HG03460 (cell line): Measurements from ENCODE around the gene CERS3.

Experiments used
- ATAC-seq: cut with Tn5 transposase; IDR thresholded peaks from one replicate; pipeline ENCODE4 v1.9.1; 2021; ENCODE audit not compliant: unreplicated experiment

CERS3 gene

DNA sequence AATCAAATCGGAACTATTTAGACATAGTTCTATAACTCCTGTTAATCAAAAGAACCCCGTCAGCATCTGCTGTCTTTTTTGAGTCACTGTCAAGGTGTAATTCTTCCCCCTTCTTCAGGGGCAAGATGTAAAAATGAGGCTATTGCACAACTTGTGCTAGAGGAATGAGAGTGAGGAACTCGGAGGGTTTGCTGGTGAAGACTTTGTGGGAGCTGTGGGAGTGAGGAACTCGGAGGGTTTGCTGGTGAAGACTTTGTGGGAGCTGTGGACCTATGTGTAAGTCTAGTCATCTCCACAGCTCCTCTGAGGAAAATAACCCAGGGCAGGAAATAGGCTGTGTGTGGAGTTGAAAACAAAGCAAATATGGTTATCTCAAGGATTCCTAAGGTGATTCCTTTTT is 2.5 kb upstream of the CERS3 start:
- no peak for ATAC-seq

DNA sequence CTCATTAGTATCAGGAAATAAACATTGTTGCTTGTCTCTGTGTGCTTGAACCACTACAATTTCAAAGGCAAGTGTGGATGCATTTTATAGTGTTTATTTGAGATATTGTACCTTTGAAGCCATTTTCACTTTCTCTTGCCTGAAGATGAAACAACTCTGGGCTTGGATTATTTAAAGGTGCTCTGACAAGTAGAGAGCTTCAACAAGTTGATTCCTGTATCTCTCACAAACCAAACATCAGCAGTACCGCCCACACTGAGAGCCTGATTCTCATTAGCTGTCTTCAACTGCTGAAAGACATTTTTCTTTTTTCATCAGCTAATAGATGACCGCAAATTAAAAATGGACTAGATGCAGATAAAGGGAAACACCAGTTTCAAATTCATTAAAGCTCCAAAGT is 806 bp upstream of the CERS3 start:
- ATAC-seq: no peak

DNA sequence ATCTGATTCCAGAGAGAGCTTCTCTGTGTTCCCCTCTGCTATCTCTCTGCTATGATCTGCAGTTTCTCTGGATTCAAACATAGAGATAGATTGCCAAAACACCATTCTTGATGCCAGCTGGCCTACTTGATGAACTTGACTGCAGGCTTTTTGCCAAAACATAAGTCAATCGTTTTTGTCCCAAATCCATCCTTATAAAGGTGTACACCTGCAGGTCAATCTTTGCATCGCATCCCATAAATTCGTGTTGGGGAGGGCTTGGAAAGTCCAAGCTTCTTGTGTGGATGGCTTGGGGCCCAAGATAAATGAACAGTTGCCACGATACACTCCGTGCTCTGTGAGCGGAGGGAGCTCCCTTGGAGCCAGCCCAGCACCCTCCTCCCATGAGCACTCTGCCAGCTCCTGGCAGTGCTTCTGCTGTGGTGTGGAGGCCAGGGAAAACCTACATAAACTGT is 2.7 kb downstream of the CERS3 start:
- no peak for ATAC-seq

DNA sequence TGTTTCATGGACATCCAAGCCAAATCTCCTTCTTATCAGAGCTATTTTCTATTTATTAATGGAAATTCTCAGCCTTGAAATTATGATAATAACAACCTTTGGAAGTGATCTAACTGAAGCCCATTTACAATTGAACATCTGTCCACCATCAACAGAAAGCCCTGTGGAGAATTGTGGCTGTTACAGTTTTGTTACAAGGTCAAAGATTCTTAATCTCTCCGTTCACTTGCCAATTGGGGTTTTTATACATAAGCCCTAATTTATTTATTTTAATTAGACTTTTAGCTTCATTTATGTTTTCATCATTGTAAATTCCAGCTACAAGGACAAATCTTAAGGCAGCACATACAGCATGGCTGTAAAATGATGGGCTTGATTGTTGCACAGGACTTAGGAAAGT is 3.3 kb downstream of the CERS3 start:
- no peak for ATAC-seq

DNA sequence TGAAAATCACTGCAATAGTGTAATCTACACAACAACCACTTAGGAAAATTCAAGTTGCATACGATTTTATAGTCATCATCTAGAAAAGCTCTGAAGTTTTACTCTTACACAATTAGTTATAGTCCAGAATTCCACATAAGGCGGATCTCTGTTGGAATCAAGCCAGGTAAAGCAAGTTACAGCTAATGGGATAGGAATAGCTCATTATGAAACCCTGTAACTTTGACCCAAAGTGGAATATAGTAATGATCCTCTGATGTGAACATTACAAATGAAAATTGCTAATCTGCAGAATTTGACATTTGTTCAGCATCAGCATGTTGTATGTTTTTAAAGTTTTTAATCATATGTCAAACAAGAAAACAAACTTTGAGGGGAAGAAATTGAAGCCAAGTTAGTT is 4.4 kb downstream of the CERS3 start:
- no peak for ATAC-seq

DNA sequence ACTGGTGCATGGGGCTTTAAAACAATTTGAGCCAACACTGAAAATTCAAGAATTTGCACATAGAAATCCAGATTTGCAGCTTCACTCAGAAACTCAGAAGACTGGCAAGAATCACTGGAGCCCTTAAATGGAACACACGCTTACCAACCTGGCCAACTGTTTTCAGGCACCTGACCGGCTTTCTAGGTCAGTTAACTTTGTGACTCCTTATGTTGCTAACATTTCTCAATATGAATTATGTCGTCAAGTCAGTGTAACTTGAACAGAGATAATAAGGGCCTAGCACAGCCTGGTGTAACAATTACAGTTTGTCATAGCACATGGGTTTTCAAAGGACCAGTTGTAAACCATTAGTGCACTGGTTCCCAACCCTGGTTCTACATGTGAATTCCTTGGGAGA is 6.8 kb downstream of the CERS3 start:
- no peak for ATAC-seq

DNA sequence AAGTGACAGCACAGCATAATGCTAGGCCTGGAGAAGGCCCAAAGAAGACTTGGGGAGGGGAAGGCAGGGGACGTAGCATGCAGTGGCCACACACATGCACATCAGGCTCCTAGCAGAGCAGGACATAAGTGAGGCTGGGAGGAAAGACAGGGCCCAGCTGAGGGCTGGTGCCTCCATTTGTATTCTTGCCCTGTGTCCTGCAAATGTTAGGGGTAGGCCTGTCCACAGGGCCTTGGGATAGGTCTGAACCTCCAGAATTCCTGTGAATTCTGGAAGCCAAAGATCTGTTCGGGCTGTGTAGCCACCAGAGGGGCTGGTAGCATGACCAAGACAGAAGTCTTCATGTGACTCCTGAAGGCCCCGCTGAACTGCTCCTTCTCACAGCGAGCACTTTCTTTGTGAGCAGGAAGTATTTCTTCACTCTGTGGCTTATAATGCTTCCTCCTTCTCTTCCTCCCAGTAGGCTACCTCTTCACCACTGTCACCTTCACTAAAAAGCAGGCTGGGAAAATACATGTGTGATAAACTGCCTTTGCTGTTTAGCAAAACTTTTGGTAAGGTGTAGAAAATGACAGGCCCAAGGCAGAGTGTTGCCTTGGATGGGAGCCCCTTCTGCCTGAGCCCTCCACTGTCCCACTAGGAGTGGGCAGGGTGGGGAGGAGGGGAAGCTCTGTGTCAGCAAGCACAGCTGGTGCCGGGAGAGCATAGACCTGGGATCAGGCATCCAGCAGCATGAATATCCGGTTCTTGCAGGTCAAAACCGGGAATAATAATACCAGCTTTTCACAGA is 8.4 kb downstream of the CERS3 start:
- ATAC-seq: no peak

DNA sequence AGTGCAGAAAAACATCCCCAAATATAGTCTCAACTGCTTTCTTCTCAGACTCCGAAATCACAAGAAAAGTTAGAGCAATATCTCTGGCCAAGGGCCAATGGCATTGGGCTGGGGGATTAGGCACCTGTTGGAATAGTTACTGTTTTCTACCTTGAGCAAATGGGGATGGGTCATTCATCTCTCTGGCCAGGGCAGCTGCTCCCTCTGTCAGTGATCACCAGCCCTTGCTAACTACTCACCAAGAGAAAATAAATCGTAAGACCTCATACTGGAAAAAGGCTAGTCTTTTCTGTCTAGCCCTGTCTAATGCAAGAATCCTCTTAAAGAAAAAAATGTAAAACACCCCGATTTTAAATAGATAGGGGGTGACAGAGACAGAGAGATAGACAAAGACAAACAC is 10.9 kb downstream of the CERS3 start:
- no peak for ATAC-seq

DNA sequence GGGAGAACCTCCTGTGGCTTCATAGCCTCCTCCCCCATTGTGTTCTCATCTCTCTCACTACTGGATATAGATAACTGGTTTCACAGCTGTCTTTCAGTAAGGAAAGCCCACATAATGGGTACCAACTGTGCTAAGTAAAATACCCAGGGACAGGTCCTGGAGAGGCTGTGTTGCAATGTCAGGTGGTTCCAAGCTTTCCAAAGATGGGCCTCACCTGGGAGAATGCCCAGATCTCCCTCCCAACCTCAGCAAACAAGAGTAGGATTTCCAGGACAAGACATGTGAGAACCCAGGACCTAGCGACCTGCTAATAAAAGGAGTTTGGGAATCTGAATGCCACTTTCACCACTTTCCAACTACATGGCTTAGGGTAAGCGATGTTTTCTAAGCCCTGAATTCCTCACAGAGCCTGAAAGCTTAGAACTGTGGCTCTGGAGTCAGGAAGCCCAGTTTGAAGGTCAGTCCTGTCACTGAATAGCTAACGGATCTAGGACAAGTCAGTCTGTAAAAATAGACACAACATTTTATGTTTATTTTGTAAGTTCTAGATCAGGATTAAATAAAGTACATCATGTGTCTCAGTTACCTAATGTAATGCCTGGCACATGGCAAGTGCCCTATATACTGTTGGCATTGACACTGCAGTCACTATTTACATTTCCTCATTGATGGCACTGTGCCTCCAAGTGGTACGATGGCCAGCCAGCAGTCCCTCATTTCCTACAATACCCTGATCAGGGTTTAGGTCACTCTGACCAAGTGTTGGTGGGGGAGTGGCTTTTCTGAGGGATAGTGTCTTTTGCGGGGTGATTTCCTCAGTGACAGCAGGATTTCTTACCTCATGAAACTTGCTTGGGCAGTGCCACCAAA is 11.9 kb downstream of the CERS3 start:
- no peak for ATAC-seq

DNA sequence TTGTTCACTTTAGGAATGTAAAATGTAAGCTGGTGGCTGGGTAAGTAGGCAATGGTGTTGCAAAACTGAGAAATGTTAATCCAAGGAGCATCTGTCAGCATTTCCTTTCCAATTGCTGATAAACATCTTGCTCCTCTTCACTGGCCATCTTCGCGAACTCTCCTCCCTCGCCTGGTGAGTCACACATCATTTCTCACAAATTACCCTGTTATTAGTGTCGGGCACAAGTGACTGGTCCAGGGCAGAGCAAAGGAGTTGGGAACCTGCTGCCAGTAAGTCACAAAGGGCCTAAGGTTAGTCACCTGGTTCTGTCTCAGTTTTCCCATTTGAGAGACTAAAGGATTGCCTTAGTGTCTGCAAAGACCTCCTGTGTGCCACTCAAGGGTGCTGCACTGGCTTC is 13.0 kb downstream of the CERS3 start:
- no peak for ATAC-seq

DNA sequence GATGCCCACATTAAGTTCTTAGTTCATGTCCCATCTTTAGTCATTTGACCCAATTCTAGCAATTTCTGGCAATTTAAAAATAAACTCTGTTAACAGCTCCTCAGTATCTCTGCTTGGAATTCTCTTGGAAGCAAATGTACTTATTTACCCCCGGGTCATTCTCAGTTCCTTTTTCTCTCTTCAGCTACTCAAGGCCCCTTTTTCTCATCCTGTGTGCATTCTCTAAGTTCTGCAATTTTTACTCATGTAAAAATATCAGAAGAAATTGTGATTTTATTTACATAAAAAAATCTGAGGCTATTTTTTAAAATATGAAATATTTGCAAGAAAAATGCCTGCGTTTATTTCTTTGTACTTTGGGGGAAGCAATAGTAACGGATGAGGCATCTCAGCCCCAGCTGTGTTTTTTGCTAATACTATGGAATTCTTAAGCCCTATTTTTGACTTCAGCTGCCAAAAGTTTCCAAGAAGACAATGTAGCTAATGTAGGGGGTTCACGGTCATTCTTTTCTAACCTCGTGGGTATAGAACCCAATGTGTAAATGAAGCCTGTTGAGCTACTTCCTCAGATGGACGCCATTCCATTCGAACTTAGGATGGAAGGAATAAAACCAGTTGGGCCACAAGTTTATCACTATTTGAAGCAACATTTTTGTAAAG is 20.0 kb downstream of the CERS3 start:
- no peak for ATAC-seq

DNA sequence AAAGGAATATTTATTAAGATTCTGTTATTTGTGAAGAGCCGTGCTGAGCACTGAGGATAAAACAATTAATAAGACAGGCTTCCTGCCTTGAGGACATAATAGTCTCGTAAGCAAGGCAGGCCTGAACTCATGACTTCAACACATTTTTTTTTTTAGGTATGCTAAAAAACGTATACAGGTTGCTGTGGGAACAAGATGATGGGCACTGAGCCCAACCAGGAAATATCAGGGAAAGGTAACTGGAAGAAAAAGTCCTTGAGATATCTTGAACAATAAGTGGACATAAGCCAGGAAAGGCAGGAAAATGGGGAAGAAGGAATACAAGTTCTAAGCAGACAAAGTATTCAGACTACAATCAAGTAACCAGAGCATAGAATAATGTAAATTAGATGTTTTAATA is 26.1 kb downstream of the CERS3 start:
- no peak for ATAC-seq

DNA sequence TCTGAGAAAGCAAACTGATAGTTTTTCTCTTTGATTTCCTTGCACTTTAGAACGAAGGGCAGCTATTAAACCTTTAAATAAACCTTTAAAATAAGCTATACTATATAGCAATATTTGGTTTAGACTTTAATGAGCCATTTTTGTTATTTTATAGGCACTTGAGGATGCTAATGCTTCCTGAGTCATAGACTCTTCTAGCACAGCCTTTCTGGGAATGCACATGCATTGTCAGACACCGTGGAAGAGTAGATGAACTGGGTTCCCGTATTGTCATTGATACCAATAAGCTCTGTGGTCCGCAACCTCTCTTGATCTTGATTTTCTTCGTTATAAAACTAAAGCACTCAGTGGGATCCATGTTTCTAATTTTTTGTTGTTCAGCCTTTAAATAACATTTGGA is 27.6 kb downstream of the CERS3 start:
- ATAC-seq: no peak

DNA sequence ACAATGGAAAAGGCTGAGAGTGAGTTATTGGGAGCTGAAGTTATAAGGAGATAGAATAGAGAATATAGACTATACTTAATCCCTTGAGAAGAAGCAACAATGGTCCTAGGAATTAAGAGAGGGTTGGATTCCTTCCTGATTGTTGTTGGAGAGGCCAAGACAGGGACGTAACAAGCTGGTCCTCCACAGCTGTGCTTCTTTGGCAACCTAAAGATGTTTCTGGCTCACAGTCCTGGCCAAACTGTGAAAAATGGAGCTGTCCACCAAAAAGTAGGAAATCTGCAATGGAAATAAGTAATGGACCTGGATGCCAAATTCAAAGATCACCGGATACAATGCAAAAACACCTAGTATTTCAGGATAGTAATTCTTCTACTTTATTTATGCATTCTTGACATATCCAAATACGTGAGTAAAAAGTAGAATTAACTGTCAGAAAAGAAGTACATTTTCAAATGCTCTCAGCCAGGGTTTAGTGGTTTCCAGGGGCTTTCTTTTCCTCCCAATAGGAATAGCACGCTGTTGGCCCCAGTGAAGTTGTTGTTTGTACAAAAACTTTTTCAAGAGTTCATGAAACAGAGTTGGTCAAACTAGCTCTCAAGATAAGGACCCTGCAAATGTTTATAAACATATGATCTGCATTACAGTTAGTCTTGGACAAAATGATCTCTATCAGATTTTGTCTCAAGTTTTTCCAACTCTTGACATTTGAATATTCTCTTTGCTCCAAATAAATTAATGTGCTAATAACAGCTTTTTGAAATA is 28.3 kb downstream of the CERS3 start:
- ATAC-seq: no peak

DNA sequence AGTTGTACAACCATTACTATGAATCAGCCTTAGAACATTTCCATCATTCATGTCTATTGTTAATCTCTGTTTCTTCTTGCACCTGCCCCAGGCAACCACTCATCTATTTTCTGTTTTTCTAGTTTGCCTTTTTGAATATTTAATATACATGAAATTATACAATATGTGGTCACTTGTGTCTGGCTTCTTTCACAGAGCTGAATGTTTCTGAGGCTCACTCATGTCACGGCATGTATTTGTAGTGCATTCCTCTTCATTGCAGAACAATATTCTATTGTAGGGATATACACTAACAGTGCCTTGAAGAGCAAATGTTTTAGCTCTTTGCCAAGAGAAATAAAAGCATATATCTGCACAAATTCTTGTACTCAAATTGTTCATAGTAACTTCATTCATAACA is 32.9 kb downstream of the CERS3 start:
- no peak for ATAC-seq

DNA sequence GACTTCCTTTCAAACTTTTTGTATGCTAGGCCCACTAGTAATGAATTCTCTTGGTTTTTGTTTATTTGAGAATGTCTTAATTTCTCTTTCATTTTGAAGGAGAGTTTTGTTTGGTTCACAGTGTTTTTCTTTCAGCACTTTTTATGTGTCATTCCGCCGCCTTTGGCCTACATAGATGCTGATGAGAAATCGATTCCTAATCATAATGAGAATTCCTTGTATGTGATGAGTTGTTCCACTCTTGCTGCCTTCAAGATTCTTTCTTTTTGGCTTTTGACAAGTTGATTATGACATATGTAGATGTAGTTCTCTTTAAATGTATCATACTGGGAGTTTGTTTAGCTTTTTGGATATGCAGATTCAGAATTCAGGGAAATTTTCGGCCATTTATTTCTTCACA is 35.5 kb downstream of the CERS3 start:
- no peak for ATAC-seq

DNA sequence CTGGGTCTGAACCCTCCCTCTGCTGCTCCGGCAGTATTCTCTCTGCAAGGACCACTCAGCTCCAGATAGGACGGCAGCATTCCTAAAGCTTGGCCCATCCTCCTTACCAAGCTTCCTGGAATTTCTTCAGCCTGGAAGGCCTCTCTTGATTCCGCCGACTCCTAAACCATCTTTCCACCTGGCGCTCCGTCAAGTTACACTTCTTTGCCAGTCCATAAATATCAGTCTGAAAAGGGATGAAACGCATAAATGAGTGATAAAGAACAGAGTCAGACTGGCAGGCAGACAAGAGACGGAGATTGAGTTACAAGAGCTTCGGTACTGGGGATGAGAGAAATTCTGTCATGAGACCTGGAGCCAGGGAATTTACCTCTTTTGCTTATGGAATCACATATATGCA is 44.3 kb downstream of the CERS3 start:
- no peak for ATAC-seq

DNA sequence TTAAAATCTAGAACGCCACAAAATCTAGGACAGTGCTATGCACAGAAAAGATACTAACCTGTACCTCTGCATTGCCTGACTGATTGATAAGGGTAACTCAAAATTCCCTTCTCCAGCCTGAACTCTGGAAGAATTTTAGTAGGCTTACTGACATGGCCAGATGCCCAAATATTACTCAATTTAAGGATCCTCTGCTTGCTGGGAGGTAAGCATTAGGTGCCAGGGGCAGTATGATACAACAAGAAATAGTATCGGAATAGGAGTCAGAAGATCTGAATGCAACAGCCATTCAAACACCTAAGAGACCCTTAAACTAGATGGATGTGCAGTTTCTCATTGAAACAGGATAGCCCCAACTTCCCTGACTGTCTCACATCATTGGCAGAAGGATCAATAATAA is 45.4 kb downstream of the CERS3 start:
- ATAC-seq: no peak

DNA sequence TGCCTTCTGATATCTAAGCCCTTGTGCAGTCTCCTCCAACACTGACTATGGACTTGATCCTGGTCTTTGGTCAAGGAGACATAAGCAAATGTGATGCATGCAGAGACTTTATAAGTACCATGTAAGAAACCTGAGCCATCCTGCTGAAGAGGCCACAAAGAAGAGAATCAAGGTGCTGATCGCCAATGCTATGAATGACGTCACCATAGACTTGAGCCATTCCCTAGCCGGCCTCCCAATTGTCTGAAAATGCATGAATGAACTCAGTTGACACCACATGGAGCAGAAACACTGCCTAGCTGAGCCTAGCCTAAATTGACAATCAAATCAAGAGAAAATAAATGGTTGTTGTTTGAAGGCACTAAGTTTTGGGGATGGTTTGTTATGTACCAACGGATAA is 51.9 kb downstream of the CERS3 start:
- no peak for ATAC-seq

DNA sequence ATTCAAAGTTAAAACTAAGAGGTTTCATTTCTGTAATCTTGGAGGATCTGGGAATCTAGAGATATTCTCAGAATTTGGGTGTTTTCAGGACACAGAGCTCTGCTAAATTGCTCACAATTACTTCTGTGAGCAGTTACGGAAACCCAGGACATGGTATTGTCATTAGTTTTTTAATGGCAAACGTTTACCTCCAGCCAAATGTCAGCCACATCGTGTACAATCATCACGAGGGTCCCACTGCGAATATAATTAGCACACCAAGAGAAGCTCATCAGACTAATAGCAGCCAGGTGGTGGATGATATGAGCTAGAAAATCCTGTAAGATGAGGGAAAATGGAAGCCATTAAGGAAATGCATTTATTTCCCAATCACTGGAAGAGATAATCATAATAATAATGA is 56.0 kb downstream of the CERS3 start:
- no peak for ATAC-seq

DNA sequence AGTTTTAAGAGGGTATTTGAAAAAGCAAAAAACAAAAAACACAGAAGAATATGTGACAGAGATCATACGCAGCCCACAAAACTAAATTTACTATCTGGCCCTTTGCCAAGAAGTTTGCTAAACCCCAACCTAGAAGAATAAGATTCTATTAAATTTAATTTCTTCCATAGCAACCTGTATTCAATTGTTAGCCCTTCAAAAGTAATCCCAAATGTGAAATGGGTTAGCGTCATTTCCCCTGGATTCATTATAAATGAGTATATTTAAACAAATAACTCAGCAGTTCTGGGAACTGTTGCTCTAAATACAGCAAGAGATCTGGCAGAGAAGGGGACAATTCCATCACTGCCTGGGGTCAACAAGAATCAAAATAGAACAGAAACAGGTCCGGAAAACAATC is 56.8 kb downstream of the CERS3 start:
- ATAC-seq: no peak
